ENCODE results near the gene RIPK4.

GRCh38 chr21:41725421-41726031, 41.3 kb downstream of the RIPK4 start:
- TF ChIP-seq CTCF (IDR thresholded peaks at IDR 0.05) (no peak), POLR2AphosphoS5 (IDR thresholded peaks at IDR 0.05; ENCODE audit: low read depth, low read length) (no peak), SIN3A (IDR thresholded peaks at IDR 0.05; ENCODE audit: borderline replicate concordance, insufficient read depth, low read depth, low read length) (no peak)

Measured in Panc1 (cell line).